GM12801 (cell line): Measurements from ENCODE around the gene KCNJ14.

Source experiments
- TF ChIP-seq, protein P1 (sequence below): IDR thresholded peaks from one replicate; pipeline ENCODE4 v1.5.1; 2011; ENCODE audit warnings: control low read depth; ENCODE audit not compliant: insufficient read length; ENCODE audit errors: extremely low read depth

The KCNJ14 gene

DNA sequence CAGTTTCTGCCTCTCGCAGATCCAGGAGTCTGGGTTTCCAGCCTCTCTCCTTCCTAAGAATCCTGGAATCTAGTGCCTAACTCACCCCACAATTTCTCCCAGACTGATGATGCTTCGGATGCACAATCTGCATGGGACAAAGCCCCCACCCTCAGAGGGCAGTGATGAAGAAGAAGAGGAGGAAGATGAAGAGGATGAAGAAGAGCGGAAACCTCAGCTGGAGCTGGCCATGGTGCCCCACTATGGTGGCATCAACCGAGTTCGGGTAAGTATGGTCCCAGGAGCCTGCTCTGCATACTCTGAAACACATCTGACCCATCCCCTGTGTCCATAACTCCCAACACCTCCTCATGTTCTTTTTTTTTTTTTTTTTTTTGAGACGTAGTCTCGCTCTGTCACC lies 8.8 kb upstream of the KCNJ14 start:
- TF ChIP-seq, protein P1, sequence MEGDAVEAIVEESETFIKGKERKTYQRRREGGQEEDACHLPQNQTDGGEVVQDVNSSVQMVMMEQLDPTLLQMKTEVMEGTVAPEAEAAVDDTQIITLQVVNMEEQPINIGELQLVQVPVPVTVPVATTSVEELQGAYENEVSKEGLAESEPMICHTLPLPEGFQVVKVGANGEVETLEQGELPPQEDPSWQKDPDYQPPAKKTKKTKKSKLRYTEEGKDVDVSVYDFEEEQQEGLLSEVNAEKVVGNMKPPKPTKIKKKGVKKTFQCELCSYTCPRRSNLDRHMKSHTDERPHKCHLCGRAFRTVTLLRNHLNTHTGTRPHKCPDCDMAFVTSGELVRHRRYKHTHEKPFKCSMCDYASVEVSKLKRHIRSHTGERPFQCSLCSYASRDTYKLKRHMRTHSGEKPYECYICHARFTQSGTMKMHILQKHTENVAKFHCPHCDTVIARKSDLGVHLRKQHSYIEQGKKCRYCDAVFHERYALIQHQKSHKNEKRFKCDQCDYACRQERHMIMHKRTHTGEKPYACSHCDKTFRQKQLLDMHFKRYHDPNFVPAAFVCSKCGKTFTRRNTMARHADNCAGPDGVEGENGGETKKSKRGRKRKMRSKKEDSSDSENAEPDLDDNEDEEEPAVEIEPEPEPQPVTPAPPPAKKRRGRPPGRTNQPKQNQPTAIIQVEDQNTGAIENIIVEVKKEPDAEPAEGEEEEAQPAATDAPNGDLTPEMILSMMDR = no peak

DNA sequence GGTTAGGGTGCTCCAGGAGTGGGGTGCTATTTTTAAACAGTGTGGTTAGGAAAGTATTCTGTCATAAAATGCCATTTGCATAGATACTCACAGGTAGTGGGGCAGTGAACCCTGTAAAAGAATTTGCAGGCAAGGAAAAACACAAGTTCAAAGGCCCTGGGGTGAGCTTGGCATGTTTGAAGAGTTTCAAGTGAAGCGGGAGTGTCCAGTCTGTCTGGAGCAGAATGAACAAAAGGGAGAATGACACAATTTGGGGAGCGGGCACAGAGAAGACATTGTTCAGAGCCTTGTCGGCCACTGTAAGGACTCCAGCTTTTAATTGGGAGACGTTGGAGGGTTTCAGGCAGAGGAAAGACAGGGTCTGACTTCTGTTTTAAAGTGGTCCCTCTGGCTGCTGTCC lies 6.8 kb upstream of the KCNJ14 start:
- TF ChIP-seq, protein P1 = no peak

DNA sequence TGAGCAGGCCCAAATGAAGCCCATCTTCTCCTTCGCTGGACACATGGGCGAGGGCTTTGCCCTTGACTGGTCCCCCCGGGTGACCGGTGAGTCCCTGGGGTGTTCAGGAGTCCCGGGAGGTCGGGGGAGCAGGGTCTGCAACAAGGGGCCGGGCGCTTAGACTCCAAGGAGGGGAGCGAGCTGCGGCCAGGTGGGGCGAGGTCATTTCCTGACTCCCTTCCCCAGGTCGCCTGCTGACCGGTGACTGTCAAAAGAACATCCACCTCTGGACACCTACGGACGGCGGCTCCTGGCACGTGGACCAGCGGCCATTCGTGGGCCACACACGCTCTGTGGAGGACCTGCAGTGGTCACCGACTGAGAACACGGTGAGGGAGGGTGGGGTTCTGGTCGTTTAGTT lies 4.9 kb upstream of the KCNJ14 start:
- TF ChIP-seq, protein P1 = no peak

DNA sequence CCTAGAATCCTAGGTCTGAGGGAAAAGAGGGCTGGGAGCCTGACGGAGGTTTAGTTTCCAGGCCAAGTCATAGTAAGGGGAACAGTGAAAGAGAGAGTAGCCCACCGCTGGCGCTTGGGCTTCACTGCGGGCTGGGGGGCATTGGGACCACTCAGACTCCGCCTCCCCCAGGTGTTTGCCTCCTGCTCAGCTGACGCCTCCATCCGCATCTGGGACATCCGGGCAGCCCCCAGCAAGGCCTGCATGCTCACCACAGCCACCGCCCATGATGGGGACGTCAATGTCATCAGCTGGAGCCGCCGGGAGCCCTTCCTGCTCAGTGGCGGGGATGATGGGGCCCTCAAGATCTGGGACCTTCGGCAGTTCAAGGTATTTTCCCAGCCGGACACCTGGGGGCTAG lies 4.5 kb upstream of the KCNJ14 start:
- TF ChIP-seq, protein P1 = no peak

DNA sequence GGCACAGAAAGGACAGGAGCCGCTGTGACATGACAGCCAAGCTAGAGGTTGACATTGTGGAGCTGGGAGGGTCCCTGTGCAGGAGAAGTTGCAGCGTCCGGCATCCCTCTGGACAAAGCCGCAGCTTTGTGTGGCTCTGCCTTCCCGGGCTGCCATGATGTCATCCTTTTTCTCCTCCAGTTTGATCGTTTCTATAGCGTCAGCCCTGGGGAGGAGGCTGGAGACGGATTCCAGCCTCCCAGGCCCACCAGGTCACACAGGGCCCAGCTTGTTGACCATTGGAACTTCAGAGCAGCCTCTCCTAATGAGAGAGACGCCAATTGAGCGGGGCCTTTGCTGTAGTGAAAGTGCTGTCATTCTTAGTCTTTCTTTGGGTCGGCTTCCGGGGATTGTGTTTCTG lies 3.8 kb upstream of the KCNJ14 start:
- TF ChIP-seq, protein P1 = no peak

DNA sequence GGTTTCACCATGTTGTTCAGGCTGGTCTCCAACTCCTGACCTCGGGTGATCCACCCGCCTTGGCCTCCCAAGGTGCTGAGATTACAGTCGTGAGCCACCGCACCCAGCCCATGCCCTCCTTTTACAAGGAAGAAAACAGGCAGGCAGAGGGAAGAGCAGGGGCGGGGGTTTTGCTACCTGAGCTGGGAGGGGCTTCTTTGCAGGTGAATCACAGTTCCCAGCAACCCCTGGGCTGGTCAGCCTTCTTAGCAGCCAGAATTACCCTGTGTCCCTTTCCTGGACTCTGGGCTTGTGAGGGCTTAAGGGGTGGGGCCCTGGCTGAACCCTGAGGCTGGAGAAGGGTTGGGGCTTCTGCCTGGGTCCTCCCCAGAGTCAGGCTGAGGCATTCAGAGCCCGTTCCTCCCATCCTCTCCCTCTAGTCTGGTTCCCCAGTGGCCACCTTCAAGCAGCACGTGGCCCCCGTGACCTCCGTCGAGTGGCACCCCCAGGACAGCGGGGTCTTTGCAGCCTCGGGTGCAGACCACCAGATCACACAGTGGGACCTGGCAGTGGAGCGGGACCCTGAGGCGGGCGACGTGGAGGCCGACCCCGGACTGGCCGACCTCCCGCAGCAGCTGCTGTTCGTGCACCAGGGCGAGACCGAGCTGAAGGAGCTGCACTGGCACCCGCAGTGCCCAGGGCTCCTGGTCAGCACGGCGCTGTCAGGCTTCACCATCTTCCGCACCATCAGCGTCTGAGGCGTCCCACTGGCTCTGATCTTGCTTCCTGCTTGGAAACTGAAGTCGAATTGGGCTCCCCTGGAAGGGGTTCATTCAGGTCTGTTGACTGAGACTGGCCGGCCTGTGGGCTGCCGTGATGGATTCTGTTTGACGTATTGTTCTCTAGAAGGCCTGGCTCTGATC lies 2.8 kb upstream of the KCNJ14 start:
- TF ChIP-seq, protein P1 = no peak

DNA sequence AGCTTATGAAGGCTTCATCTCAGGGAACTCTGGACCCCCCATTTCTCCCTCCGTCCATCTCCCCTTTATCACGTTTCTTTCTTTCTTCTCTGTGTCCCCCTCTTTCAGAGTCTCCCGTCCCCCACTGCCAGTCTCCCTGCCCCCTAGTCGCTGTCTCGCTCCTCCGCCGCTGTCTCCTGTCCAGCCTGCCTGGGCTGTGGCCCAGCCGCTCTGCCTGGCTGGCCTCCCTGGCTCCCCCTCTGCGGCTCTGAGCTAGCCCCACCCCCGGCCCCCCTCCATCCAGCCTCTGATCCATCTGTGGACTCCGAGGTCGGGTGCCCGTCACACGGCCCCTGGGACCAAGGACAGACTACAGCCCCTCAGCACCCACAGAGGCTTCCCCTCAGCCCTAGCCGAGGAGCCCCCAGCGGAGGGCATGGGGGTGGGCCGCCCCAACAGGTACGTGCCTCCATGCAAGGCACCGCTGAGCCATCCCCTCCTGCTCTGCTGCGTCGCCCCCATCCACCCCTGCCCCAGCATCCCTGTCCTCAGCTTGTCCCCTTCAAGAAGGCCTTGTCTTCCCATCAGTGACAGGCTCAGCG lies 1.1 kb upstream of the KCNJ14 start:
- TF ChIP-seq, protein P1 = no peak
